SK-N-SH treated with all-trans-retinoic acid at 6 μM for 48 hours (cell line): ENCODE data around the gene COA7.

Experiments
- CREB5 ChIP-seq: fragments of 250-450 bp; sonication (Bioruptor Pico); IDR thresholded peaks from 2 replicates; pipeline ENCODE4 v1.5.1; 2020; ENCODE audit warnings: low read depth, mild to moderate bottlenecking, moderate library complexity
- CSRNP3 ChIP-seq: fragments of 250-450 bp; sonication (Bioruptor Pico); IDR thresholded peaks from 2 replicates; pipeline ENCODE4 v1.5.1; 2021; ENCODE audit warnings: mild to moderate bottlenecking, moderate library complexity
- PATZ1 ChIP-seq: fragments of 250-450 bp; sonication (Bioruptor Pico); IDR thresholded peaks from 2 replicates; pipeline ENCODE4 v1.8.0; 2020; ENCODE audit warnings: mild to moderate bottlenecking, moderate library complexity, borderline replicate concordance
- POU6F1 ChIP-seq: fragments of 250-450 bp; sonication (Bioruptor Pico); IDR thresholded peaks from 2 replicates; pipeline ENCODE4 v1.8.0; 2021; ENCODE audit warnings: low read depth, mild to moderate bottlenecking, moderate library complexity, borderline replicate concordance
- RARB ChIP-seq: fragments of 250-450 bp; sonication (Bioruptor Pico); IDR thresholded peaks from 2 replicates; pipeline ENCODE4 v1.8.0; 2021; ENCODE audit warnings: mild to moderate bottlenecking, moderate library complexity
- SNAI2 ChIP-seq: fragments of 250-450 bp; sonication (Bioruptor Pico); IDR thresholded peaks from 2 replicates; pipeline ENCODE4 v1.5.0; 2020; ENCODE audit warnings: mild to moderate bottlenecking, moderate library complexity
- TSHZ2 ChIP-seq: fragments of 250-450 bp; sonication (Bioruptor Pico); IDR thresholded peaks from 2 replicates; pipeline ENCODE4 v1.5.0; 2020; ENCODE audit warnings: mild to moderate bottlenecking, moderate library complexity
- ZC3H10 ChIP-seq: fragments of 250-450 bp; sonication (Bioruptor Pico); IDR thresholded peaks from 2 replicates; pipeline ENCODE4 v1.5.1; 2021; ENCODE audit warnings: mild to moderate bottlenecking, moderate library complexity
- ZFP3 ChIP-seq: fragments of 250-450 bp; sonication (Bioruptor Pico); IDR thresholded peaks from 2 replicates; pipeline ENCODE4 v1.5.0; 2020; ENCODE audit warnings: mild to moderate bottlenecking, moderate library complexity
- ZFP30 ChIP-seq: fragments of 450-650 bp; formaldehyde crosslinking; IDR thresholded peaks from 2 replicates; pipeline ENCODE4 v1.5.0; 2022; ENCODE audit warnings: mild to moderate bottlenecking, moderate library complexity

- no peak for TF ChIP-seq POU6F1 (CRISPR knock-in tag)
- TF ChIP-seq ZC3H10 (CRISPR knock-in tag): no peak
- no peak for TF ChIP-seq RARB (CRISPR knock-in tag)
- no peak for TF ChIP-seq CSRNP3
- TF ChIP-seq ZFP30 (CRISPR knock-in tag): no peak
- TF ChIP-seq CREB5 (CRISPR knock-in tag): no peak
- TF ChIP-seq PATZ1 (CRISPR knock-in tag): no peak
- no peak for TF ChIP-seq TSHZ2 (CRISPR knock-in tag)
- TF ChIP-seq ZFP3 (CRISPR knock-in tag): no peak
- TF ChIP-seq SNAI2 (CRISPR knock-in tag): no peak
These were observed 40.0 kb upstream of the COA7 start for GRCh38 chr1:52738148-52738547.
